GM23338 (cell line): Measurements from ENCODE around the gene CFAP77. TPM values are rescaled to one million over a fixed set of nuclear protein-coding genes. Genes with fewer than 3 reads are reported as not detected.
A peak's percentile ranks its signal among the peaks of the same experiment; 100 is the strongest.

ENCODE experiments used
- ATAC-seq: fragments of 200-7000 bp; cut with Tn5 transposase; 3 replicates; pipeline ENCODE4 v1.9.1; 2020
- DNase-seq: peaks from one replicate; pipeline ENCODE4 v3.0.0-alpha.2; 2015; ENCODE audit warnings: low spot score
- H2AFZ ChIP-seq: fragments of 200-600 bp; sonication (generic); 2 replicates; pipeline ENCODE4 v1.8.0; 2016; ENCODE audit warnings: antibody characterized with exemption, mild to moderate bottlenecking, moderate library complexity
- H3F3A ChIP-seq: fragments of 200-600 bp; sonication (generic); replicated peaks from 2 replicates; pipeline ENCODE4 v1.8.0; 2017; ENCODE audit warnings: antibody characterized with exemption, mixed run types, low read depth
- H3K27ac ChIP-seq: fragments of 200-600 bp; sonication (generic); 2 replicates; pipeline ENCODE4 v1.6.1; 2016; ENCODE audit warnings: low read depth
- H3K27me3 ChIP-seq: fragments of 200-600 bp; sonication (generic); 2 replicates; pipeline ENCODE4 v1.8.0; 2016; ENCODE audit warnings: mild to moderate bottlenecking, mixed run types, moderate library complexity; ENCODE audit not compliant: insufficient read depth
- H3K36me3 ChIP-seq: fragments of 200-600 bp; sonication (generic); 2 replicates; pipeline ENCODE4 v1.8.0; 2016; ENCODE audit warnings: mild to moderate bottlenecking; ENCODE audit not compliant: insufficient read depth
- H3K4me1 ChIP-seq: fragments of 200-600 bp; sonication (generic); 2 replicates; pipeline ENCODE4 v1.8.0; 2016; ENCODE audit warnings: mild to moderate bottlenecking, moderate library complexity; ENCODE audit not compliant: insufficient read depth
- H3K4me2 ChIP-seq: fragments of 200-600 bp; sonication (generic); 2 replicates; pipeline ENCODE4 v1.7.1; 2017; ENCODE audit warnings: mixed run types
- H3K4me3 ChIP-seq: fragments of 200-600 bp; sonication (generic); 2 replicates; pipeline ENCODE4 v1.6.1; 2016; ENCODE audit warnings: mixed run types
- H3K79me2 ChIP-seq: fragments of 200-600 bp; sonication (generic); replicated peaks from 2 replicates; pipeline ENCODE4 v1.8.0; 2017; ENCODE audit warnings: mild to moderate bottlenecking; ENCODE audit not compliant: insufficient read depth
- H3K9me2 ChIP-seq: fragments of 200-600 bp; sonication (generic); 2 replicates; pipeline ENCODE4 v1.8.0; 2017; ENCODE audit not compliant: insufficient read depth
- H4K20me1 ChIP-seq: fragments of 200-600 bp; sonication (generic); replicated peaks from 2 replicates; pipeline ENCODE4 v1.8.0; 2017; ENCODE audit warnings: mild to moderate bottlenecking; ENCODE audit not compliant: insufficient read depth
- H3K27ac Mint-ChIP-seq: 2 replicates; pipeline ENCODE4 v1.8.0; 2020; ENCODE audit warnings: inconsistent platforms, mild to moderate bottlenecking, moderate library complexity, mixed read lengths
- H3K27me3 Mint-ChIP-seq: 3 replicates; pipeline ENCODE4 v1.8.0; 2022; ENCODE audit warnings: low read depth, mild to moderate bottlenecking, moderate library complexity, mixed read lengths, inconsistent platforms; ENCODE audit not compliant: insufficient read depth, poor library complexity
- H3K36me3 Mint-ChIP-seq: 3 replicates; pipeline ENCODE4 v1.8.0; 2021; ENCODE audit warnings: low read depth, mild to moderate bottlenecking, inconsistent platforms, moderate library complexity, mixed read lengths
- H3K4me1 Mint-ChIP-seq: 3 replicates; pipeline ENCODE4 v1.8.0; 2020; ENCODE audit warnings: mild to moderate bottlenecking, inconsistent platforms, mixed read lengths
- H3K4me3 Mint-ChIP-seq: 3 replicates; pipeline ENCODE4 v1.8.0; 2021; ENCODE audit warnings: moderate library complexity, mild to moderate bottlenecking, inconsistent platforms, mixed read lengths
- H3K9me3 Mint-ChIP-seq: 3 replicates; pipeline ENCODE4 v1.8.0; 2020; ENCODE audit warnings: moderate library complexity, mild to moderate bottlenecking, inconsistent platforms, mixed read lengths
- CTCF ChIP-seq, 2 experiments: fragments of 200-600 bp in 1 of 2; sonication (generic) in 1 of 2; conservative IDR thresholded peaks; 2 replicates each; pipeline versions ENCODE4 v1.5.1 to v1.6.1; 2016 to 2017; ENCODE audit warnings: antibody characterized with exemption in 2 of 2, low read depth in 2 of 2, mild to moderate bottlenecking in 2 of 2, moderate library complexity in 1 of 2
- ETS1 ChIP-seq: IDR thresholded peaks from 2 replicates; pipeline ENCODE4 v1.6.1; 2016; ENCODE audit warnings: antibody characterized with exemption
- EZH2 ChIP-seq: fragments of 200-600 bp; sonication (generic); IDR thresholded peaks from one replicate; pipeline ENCODE4 v1.8.0; 2017; ENCODE audit warnings: antibody characterized with exemption, mild to moderate bottlenecking, low read depth; ENCODE audit not compliant: unreplicated experiment
- JUNB ChIP-seq: IDR thresholded peaks from one replicate; pipeline ENCODE4 v1.6.1; 2016; ENCODE audit warnings: antibody characterized with exemption; ENCODE audit not compliant: unreplicated experiment
- NANOG ChIP-seq: IDR thresholded peaks from 2 replicates; pipeline ENCODE4 v1.6.1; 2016; ENCODE audit warnings: antibody characterized with exemption, borderline replicate concordance
- POLR2AphosphoS5 ChIP-seq: IDR thresholded peaks from 2 replicates; pipeline ENCODE4 v1.6.1; 2016; ENCODE audit warnings: antibody characterized with exemption, low read depth
- ZNF114 ChIP-seq: fragments of 250-450 bp; sonication (Bioruptor Pico); IDR thresholded peaks from 2 replicates; pipeline ENCODE4 v1.5.0; 2020; ENCODE audit warnings: mild to moderate bottlenecking, moderate library complexity
- ZNF331 ChIP-seq: fragments of 250-450 bp; sonication (Bioruptor Pico); IDR thresholded peaks from 2 replicates; pipeline ENCODE4 v1.5.0; 2020; ENCODE audit warnings: low read depth, mild to moderate bottlenecking, moderate library complexity
- ZNF462 ChIP-seq: fragments of 250-450 bp; sonication (Bioruptor Pico); IDR thresholded peaks from 2 replicates; pipeline ENCODE4 v1.5.0; 2020; ENCODE audit warnings: mild to moderate bottlenecking, moderate library complexity
- polyA plus RNA-seq: library from polyadenylated mRNA; unstranded; fragments of >200 nt; fragmentation: Nextera tagmentation; extraction: Ambion mirVana; gene quantifications from 2 replicates; pipeline ENCODE4 v1.2.1, GENCODE V29; 2016
- total RNA-seq: library from RNA; depleted of rRNA; stranded (reverse); fragments of >200 nt; shearing (Covaris generic); gene quantifications from 2 replicates; pipeline ENCODE4 v1.2.3, GENCODE V29; 2014

Gene CFAP77
- total and polyA plus RNA-seq, 2 experiments from 2014 or later = 0.97 to 1.3 TPM

DNA sequence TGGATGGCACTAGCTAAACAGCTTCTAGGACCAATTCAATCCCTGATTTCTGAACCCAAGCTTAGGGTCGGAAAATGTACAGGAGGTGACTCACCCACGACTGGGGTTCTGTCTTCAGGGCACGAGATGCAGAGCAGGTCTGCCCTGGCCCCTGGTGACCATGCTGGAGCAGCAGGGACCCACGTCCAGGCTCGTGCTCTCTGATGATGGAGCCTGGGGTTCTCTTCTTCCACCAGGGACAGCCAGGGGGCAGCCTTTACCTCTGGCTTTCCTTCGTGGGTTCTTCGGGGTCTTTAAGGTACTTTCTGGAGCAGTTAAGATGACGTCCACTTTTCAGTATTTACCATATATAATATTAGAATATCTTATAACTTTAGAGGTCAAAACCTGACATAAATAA is 2.1 kb downstream of the CFAP77 start:
- no peak overlapping the region for H3K27ac Mint-ChIP-seq
- no peak overlapping the region for H3K27ac ChIP-seq
- H3K79me2 ChIP-seq = no peaks in the 10 kb centered on the region
- H3K4me2 ChIP-seq = no peak overlapping the region
- no peaks in the 10 kb centered on the region for H3K36me3 ChIP-seq
- H3K27me3 ChIP-seq = peaks cover 30% of the 10 kb centered on the region
- TF ChIP-seq CTCF (conservative IDR thresholded peaks at IDR 0.05; ENCODE audit: low read depth in 2 of 2) = peak; percentile 72 to 85
- TF ChIP-seq EZH2 = no peak
- H2AFZ ChIP-seq = no peak overlapping the region
- no peak overlapping the region for H3K4me3 ChIP-seq
- peak; percentile 83 for DNase-seq
- H3K9me3 Mint-ChIP-seq = no peaks in the 10 kb centered on the region
- peak; percentile 51 for ATAC-seq
- no peaks in the 10 kb centered on the region; the same call in 1 of the 2 replicates for H4K20me1 ChIP-seq
- H3K4me3 Mint-ChIP-seq = no peak overlapping the region
- no peaks in the 10 kb centered on the region for H3K9me2 ChIP-seq
- peaks cover 27% of the 10 kb centered on the region for H3K4me1 Mint-ChIP-seq
- H3F3A ChIP-seq = no peaks in the 10 kb centered on the region; the same call in 1 of the 2 replicates
- H3K27me3 Mint-ChIP-seq = peaks cover 36% of the 10 kb centered on the region
- no peaks in the 10 kb centered on the region for H3K36me3 Mint-ChIP-seq
- peaks cover 25% of the 10 kb centered on the region for H3K4me1 ChIP-seq

GRCh38 chr9:132413926-132414325 is 3.9 kb downstream of the CFAP77 start:
- ATAC-seq = no peak
- no peak for TF ChIP-seq JUNB
- no peak for TF ChIP-seq ETS1
- TF ChIP-seq ZNF331 (CRISPR knock-in tag) = no peak
- TF ChIP-seq ZNF114 (CRISPR knock-in tag) = no peak
- TF ChIP-seq CTCF (conservative IDR thresholded peaks at IDR 0.05; ENCODE audit: low read depth in 2 of 2) = no peak
- no peak for TF ChIP-seq POLR2AphosphoS5
- TF ChIP-seq ZNF462 (CRISPR knock-in tag) = no peak
- no peak for TF ChIP-seq NANOG

More at GRCh38 chr9:132413926-132414325, 3.9 kb downstream of the CFAP77 start:
- Histone ChIP-seq H3K4me1 (peaks cover 22% of the 10 kb centered on the region), H3K9me2 (no peaks in the 10 kb centered on the region), H3K27ac (no peak overlapping the region), H3F3A (no peaks in the 10 kb centered on the region), H3K36me3 (no peaks in the 10 kb centered on the region), H3K4me3 (no peak overlapping the region), H3K27me3 (peaks cover 18% of the 10 kb centered on the region), H4K20me1 (no peaks in the 10 kb centered on the region; the same call in 1 of the 2 replicates), H3K79me2 (no peaks in the 10 kb centered on the region), H2AFZ (no peak overlapping the region), H3K4me2 (0 out of 2 replicates have a peak overlapping the region, but pooled peaks have one; percentile 35)
- Mint-ChIP-seq H3K4me3 (no peak overlapping the region), H3K9me3 (no peaks in the 10 kb centered on the region), H3K27ac (no peak overlapping the region), H3K27me3 (peaks cover 31% of the 10 kb centered on the region), H3K36me3 (no peaks in the 10 kb centered on the region), H3K4me1 (peaks cover 24% of the 10 kb centered on the region)
- DNase-seq = no peak
